ENCODE data around the gene CLK2. TPM values are rescaled to one million over a fixed set of nuclear protein-coding genes. Genes with fewer than 3 reads are reported as not detected.

Gene CLK2
- total and polyA plus RNA-seq, 9 of the 15 experiments (the other 6 are each of a cell fraction or from before 2014, with no cell fraction given) = 13.5 to 81.4 (median 39.6) TPM

- peak; percentile 76 for TF ChIP-seq ZBTB40 (IDR thresholded peaks at IDR 0.05)
- TF ChIP-seq ZBTB40 (CRISPR knock-in tag; IDR thresholded peaks at IDR 0.05) = no peak
- TF ChIP-seq SMAD1 (IDR thresholded peaks at IDR 0.05; ENCODE audit: low read depth, low read length, partially characterized antibody) = peak; percentile 42
- TF ChIP-seq SMAD2 (IDR thresholded peaks at IDR 0.05; ENCODE audit: low read depth, low read length) = no peak
- peak; percentile 69 for TF ChIP-seq USF2 (CRISPR knock-in tag; IDR thresholded peaks at IDR 0.05)
- peak; percentile 93 for TF ChIP-seq CHD2 (IDR thresholded peaks at IDR 0.05; ENCODE audit: low read depth, low read length)
- peak; percentile 96 for TF ChIP-seq TFAP4 (CRISPR knock-in tag; IDR thresholded peaks at IDR 0.05; ENCODE audit: borderline replicate concordance)
- TF ChIP-seq SNRNP70 (optimal IDR thresholded peaks at IDR 0.05; ENCODE audit: low read depth, low read length) = no peak
- peak; percentile 96 for TF ChIP-seq HMBOX1 (IDR thresholded peaks at IDR 0.05)
- TF ChIP-seq GTF3C2 (IDR thresholded peaks at IDR 0.05; ENCODE audit: borderline replicate concordance, extremely low read depth, insufficient read length) = no peak
- no peak; the same call in 1 of the 2 replicates for TF ChIP-seq ZNF644 (tag; IDR thresholded peaks at IDR 0.05; ENCODE audit: low read depth)
Observed at GRCh38 chr1:155308493-155309422, 35.5 kb upstream of the CLK2 start, which contains the start of gene FDPS (continued).
